NCI-H146 (cell line): ENCODE results near the gene ADRA2C.

Source experiments
- DNase-seq: peaks from one replicate; lab custom pipeline; 2025; lab: John Stamatoyannopoulos, UW

The ADRA2C gene

DNA sequence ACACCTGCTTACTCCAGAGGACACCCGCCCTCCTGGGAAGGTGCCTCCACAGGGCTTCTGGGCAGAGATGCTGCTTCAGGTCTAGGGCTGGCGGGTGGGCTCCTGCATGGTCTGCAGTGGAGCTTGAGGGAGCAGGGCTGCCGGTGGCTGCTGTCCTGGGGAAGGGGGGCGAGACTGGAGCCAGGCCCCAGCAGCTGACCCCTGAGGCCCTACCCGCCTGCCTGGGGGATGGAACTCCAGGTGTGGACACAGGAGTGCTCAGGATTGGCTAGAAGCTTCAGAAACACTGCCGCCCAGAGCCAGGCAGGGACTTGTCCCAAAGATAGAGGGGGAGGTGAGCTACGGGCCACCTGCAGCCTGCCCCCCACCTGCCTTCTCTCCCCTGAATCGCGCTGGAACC lies 33.0 kb upstream of the ADRA2C start:
- DNase-seq: no peak

DNA sequence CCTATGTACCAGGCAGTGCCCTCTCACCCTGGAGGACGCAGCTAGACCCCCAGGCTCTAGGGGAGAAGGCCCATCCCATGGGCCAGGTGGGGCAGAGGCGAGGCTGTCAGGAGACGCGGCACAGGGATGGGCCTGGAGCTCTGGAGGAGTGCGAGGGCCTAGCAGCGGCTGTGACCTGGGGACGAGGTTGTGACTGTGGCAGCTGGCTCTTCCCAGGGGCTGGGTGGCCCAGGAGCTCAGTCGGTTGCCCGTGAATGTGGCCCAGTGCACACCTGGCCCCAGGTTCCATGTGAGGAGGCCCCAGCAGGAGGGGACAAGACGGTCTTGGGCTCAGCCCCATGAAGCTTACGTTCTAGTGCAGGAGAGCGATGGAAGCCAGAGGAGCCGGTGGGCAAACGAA lies 31.0 kb upstream of the ADRA2C start:
- DNase-seq: no peak

DNA sequence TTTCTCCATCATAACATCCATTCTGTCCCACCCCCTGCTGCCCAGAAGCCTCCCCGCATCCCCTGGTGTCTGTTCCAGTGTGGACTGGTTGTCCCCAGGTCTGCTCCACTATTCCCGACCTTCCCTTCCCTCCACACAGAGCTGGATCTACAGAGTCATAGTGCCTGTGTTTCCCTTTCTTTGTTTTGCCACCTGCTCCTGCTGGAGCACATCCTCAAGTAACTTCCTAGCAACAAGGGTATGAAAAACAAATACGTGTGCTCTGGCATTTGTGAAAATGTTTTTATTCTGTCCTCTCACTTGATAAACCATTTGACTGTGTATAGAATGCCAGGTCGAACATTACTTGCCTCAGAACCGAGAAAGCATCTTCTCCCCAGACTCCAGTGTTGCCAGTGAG lies 29.9 kb upstream of the ADRA2C start:
- no peak for DNase-seq

DNA sequence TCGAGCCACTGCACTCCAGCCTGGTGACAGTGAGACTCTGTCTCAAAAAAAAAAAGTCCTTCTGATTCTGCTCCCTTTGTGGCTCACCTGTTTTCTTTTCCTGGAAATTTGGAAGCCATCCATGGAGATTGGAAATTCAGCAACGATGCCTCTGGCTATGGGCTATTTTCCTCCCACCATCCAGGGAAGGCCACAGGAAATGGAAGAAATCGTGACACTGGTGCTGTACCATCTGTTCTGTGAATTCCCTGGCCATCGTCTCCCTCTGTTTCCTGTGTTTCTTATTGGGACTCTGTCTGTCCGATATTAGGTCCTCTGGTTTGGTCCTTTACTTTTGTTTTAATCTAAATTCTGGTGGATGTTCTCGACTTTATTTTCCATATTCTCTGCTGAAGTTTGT lies 29.4 kb upstream of the ADRA2C start:
- no peak for DNase-seq

DNA sequence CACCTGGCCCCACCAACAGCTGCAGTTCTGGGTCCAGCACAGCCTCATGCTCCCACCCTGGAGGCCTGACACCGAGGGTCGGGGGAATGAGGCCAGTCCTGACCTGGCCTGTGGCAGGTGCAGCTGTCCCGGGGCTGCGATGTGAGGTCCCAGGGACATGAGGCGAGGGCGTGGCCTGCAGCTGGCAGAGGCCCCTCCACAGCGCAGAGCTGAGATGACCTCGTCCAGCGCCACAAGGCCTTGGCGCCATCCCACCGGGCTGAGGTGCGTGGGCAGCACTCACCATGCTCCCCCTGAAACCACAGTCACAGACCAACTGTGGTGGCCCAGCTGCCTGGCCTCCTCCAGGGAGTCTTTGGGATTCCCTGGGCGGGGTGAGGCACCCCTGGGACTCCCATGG lies 26.6 kb upstream of the ADRA2C start:
- DNase-seq: no peak

DNA sequence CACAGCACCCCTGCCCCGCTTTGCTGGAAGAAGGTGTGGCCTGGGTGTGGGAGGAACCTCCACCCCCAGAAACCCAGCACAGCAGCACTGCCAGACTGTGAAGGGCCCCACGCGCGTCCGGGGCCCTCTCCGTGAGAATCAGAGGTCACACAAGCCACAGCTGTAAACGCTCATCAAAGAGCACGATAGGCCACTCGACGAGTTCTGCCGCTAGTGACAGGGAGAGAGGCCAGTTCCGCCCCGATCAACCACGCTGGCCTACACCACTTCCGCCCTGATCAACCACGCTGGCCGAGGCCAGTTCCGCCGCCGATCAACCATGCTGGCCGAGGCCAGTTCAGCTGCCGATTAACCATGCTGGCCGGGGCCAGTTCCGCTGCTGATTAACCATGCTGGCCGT lies 25.9 kb upstream of the ADRA2C start:
- DNase-seq: no peak

DNA sequence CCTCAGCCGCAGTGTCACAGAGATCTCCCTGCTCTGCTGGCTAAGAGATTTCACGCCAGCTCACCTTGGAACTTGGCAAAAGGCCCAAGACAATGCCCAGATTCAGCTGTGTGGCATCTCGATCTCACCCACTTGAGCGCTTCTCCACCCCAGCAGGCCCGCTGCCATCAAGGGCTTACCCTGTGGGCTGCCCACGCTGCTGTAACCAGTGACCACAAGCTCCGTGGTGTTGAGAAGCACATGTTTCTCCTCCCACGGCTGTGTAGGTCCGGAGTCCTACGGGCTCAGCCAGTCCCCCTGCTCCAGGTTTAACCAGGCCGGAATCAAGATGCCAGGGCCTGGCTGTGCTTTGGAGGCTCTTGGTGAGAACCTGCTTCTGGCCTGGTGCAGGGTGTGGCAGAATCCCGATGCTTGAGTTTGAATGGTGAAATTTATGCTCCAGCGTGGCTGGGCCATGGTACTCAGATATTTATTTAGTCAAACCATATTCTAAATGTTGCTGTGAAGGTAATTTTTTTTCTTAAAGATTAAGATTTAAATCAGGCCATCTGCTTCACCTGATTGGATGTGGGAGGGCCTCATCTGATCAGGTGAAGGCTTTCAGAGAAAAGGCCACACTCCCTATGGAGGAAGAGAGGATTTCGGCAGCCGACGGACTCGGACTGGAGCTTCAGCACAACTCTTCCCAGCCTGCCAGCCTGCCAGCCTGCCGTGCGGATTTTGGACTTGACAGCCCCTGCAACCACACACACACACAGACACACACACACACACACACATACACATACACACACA lies 24.8 kb upstream of the ADRA2C start:
- DNase-seq: no peak

DNA sequence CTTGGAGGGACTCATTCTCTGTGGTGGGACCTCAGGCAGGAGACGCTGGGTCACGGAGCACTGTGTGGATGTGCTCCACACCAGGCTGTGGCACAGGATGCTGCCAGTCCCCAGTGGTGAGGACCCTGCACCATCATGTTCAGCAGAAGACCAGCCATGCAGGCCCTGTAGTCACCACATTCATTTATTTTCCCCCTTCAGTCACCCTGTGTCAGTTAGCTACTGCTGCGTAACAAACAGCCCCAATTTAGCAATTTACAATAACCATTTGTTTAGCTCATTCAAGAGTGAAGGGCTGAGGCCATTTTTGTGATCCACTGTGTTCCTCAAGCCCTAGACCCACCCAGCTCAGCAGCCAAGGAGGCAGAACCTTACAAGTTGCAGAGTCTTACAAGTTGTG lies 23.6 kb upstream of the ADRA2C start:
- DNase-seq: no peak

DNA sequence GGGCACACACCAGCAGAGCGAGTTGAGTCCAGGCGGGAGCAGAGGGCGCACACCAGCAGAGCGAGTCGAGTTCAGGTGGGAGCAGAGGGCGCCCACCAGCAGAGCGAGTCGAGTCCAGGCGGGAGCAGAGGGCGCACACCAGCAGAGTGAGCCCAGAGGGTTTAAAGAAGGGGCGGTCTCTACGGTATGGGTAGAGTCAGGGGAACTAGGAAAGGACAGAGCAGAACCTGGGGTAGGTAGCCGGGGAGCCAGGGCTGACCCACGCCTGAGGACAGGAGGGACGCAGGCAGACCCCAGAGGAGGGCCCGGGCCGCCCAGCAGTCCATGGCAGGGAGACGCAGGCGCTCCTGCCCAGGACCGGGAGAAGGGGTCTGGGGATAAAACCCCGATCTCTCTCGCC lies 22.0 kb upstream of the ADRA2C start:
- DNase-seq: no peak

DNA sequence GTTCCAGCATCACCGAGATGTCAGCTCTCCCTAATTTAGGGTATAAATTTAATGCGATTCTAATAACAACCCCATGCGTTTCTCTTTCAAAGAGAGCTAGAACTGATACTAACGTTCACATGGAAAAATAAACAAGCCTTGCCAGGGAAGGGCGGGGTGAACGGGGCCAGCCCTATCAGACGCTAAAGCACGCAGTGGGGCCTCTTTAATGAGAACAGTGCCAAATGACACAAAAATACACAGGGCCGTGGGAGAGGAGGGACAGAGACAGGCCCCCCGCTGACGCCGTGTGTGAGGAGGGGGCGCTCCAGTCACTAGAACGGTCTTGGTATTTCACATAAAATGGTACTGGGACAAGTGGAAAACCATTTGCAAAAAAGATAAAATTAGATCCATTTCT lies 21.3 kb upstream of the ADRA2C start:
- no peak for DNase-seq

DNA sequence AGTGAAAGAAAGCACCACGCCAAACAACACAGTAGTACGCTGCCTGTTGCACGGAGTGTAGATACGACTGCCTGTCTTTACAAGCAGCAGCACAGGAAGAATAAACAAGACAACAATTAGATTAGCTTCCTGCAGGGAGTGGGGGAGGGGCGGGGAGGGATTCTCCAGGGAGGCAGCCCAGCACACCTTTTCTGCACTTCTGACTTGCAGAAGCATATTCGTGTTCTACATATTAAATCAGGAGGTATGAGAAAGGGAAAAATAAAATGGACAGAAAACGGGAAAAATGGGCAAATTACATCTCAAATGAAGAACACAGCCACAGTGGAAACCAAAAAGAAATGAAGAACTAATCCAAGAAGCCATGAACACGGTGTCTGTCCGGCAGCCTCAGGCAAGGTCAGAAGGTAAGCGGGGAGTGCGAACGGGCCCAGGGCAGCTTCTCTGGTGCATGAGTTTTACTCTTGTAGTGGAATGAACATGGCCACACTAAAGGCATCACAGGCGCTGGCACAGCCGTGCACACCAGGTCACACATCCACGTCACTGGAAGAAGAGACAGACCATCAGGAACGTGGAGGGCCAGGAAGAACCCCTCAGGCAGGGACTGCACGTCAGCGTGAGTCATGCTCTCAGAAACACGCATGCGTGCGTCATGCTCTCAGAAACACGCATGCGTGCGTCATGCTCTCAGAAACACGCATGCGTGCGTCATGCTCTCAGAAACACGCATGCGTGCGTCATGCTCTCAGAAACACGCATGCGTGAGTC lies 20.1 kb upstream of the ADRA2C start:
- no peak for DNase-seq

DNA sequence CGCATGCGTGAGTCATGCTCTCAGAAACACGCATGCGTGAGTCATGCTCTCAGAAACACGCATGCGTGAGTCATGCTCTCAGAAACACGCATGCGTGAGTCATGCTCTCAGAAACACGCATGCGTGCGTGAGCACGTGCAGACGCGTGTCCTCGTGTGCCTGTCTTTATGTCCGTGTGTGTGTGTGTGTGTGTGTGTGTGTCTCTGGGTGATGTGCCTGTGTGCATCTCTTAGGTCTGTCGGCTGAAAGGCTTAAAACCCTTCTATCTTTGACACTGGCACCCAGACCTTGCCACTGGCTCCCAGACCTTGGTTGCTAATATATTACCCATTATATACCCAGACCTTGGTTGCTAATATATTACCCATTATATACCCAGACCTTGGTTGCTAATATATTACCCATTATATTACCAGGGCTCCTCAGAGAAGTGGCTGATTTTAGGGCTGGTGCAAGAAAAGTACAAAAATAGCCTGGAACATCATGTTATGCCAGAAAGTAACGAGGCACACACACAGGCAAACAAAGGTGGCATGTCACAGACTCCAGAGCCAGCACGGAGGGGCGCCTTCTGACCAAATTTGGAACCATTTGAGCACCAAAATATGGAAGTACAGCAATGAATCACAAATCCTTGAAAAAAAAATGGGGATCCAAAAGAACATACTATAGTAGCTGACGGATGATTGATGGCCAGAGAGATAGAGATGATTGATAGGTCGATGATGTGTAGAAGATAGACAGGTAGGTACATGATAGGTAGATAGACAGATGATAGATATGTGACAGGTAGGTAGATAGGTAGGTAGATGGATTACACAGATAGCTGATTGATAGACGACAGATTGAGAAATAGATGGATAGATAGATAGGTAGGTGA lies 19.2 kb upstream of the ADRA2C start:
- DNase-seq: no peak

DNA sequence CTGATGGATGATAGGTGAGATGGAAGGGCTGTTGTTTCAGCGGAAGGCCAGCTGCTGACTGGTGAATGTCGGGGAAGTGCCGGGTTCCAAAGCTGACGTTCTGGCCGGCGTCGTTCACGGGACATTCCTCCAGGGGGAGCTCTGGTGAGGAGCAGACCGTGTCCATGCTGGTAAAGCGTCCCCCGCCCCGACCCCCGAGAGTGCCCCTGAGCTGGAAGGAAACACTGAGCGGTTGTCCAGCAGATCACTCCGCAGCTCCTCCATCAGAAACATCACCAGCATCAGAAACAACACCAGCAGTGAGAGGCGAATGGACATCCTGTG lies 18.6 kb upstream of the ADRA2C start:
- no peak for DNase-seq

DNA sequence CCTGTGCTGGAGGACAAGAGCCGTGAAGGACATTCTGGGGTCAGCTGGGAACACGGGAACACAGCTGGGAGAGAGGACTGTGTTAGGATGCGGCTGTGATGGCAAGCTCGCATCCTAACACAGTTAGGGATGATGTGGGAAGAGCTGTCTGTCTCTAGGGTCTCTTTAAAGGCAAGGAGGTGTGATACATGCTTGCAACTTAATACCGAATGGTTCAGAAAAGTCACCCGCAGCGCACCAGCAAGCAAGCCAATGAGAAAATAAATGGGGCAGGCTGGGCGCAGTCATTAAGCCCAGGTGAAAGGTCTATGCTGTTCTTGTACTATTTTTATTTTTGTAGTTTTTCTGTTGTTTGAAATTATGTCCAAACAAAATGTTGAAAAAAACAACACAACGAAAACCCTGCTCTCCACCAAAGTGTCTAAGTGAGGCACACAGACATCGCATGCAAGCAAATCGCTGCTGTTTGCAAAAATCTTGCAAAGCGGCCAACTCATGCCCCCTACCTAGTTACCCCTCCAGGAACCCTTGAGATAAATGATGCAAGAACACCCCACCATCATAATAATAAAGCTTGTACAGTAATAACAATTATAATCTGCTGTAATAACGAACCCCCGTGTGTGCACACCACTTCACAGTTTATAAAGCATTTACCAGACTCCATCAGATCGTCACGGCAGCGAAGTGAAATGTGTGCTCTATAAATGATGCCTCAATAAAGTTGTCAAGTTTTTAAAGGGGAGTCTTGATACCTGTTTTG lies 17.9 kb upstream of the ADRA2C start:
- DNase-seq: no peak

DNA sequence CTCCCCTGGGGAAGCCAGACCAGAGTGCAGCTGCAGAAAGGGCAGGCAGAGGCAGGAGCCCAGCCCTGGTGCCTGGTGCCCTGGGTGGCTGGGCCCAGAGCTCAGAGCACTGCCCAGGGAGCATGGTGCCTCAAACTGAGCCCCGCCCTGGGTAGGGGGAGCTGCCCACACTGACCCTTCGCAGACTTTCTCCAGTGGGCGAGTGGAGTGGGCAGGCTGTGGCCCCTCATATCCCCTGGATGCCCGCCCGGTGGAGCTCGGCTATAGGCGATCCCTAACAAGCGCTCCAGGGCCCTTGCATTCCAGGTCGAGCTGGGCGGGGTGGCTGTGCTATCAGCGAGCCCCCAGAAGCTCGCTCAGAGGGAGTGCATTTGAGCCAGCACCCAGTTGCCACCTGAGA lies 17.1 kb upstream of the ADRA2C start:
- no peak for DNase-seq

DNA sequence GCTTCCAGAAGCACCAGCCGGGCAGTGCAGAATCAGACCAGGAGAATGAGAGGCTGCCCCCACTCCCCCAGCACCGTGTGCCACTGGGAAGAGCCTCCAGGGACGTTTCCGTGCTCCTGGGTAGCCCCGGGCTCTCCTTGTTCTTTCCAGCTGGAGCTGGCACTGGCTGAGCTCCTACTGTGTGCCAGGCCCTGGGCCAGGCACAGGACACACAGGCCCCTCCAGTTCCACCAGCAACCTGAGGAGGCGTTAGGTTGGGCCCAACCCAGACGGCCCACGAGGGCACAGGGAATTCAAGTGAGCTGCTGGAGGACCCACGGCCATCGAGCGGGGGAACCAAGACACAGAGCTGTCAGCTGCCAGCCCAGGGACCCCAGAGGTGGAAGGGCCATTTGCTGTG lies 15.9 kb upstream of the ADRA2C start:
- DNase-seq: no peak

DNA sequence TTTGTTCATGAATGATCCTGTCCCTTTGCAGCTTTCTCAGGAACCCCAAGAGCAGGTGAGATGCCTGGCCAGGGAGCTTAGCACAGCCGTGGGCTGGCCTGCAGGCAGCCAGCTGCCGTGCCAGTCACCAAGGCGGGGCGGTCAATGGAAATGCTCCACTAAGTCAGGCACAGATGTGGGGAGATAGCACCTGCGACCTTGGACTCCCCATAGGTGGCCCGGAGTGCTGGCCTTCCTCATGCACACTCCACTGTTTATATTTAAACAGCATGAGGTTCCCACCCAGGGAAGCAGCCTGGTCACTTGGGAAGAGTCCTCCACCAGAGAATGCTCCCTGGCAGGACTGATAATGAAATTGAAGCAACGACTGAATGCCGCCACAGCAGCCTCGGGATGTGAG lies 14.2 kb upstream of the ADRA2C start:
- DNase-seq: no peak

DNA sequence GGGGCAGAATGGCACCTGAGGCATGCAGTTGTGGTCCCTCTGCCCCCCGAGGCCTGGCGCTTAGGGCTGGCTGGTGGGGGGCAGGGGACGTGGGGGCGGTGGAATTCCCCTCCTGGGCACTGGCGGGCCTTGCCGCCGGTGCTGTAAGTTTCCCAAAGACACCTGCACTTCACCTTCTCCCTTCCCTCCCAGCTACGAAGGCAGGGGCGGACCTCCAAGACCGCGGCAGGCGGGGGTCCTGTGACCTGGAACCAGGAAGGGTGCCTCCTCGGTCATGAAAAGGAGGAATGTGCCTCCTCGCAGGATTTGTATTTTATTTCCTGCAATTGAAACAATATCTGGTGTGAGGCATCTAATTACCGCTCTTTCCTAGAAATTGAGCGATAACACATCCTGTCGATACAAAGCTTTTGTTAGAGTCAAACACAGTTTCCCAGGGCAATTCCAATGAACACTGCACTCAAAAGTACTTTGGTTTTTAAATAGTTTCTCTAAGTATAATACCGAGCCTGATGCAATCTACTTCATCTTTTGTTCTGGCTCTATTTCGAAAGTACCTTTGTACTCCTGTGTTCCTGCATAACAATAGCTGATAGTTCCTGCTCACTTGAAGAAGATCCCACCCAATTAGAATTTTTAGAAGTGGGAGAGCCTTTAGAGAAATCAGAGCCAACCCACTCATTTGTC lies 12.3 kb upstream of the ADRA2C start:
- DNase-seq: no peak

DNA sequence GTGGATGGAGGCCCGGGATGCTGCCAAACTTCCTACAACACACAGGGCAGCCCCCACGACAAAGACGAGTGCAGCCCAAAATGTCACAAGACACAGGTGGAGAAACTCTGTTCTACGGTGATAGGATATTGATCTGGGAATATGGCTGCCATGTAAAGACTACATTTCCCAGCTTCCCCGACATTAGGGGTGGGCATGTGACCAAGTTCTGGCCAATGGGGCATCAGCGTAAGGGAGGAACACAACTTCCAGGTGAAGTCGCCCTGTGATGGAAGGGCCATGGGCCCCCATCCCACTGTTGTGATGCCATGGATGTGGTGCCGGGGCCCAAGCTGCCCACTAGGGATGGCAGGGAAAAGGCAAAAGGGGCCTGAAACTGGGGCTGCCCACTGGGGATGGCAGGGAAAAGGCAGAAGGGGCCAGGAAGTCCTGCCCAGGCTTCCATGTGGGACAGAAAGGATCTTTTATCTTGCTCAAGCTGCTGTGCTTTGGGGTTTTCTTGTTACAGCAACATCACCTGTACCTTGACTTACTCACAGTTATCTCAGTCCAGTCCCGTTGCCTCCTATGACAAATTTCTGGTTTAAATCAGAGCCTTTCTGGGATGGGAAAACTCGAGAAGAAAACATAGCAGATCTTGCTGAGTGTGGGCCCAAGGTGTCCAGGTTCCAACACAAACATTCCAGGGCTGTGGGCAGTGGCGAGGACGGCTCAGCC lies 9.7 kb upstream of the ADRA2C start:
- no peak for DNase-seq

DNA sequence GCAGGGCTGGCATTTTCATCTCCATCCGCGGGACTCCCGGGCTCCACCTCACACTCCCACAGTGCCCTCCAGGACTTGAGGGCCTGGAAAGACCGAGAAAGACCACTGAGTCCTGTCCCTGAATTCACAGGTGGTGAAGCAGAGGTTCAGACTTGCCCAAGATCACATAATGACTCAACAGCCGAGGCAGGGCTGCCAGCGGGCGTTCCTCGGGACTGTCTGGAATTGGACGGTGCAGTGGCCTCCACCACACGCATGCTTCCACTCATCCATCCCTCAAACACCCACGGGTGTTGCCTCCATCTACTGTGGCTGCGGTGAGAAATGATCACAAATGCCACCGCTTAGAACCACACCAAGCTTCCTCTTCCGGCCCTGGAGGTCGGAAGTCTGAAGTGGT lies 6.9 kb upstream of the ADRA2C start:
- no peak for DNase-seq

DNA sequence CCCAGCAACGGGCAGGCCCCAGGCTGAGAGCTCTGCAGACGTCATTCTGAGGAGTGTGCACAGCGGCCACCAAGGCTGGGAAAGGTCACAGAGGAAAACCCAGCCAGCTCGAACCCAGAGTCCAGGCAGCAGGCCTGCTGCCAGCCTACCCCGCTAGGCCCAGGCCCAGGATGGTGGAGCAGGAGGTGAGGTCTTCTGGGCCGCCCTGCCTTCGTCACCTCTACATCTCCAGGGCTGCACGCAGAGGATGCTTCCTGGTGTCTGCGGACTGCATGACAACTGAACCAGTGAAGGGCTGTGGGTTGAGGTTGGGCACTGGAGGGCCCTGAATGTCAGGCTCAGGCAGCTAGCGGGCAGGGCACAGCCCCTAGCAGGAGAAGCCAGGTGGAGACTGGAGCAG lies 5.8 kb upstream of the ADRA2C start:
- no peak for DNase-seq
